Stimulated activated CD4-positive, alpha-beta T cell treated with anti-CD3 and anti-CD28 coated beads, Interleukin-2, amount 100 ng/mL, for 48 hours (primary cell): Measurements from ENCODE around the gene CIAPIN1.
"Not testable (repeated sequence)": the region's sequence is repeated elsewhere in the genome, so short reads cannot be mapped to it uniquely, and the experiment has no call there.

Experiments used
- DNase-seq, 2 donors: peaks; one replicate each; pipeline ENCODE4 v3.0.0-alpha.2; 2020

The CIAPIN1 gene

DNA sequence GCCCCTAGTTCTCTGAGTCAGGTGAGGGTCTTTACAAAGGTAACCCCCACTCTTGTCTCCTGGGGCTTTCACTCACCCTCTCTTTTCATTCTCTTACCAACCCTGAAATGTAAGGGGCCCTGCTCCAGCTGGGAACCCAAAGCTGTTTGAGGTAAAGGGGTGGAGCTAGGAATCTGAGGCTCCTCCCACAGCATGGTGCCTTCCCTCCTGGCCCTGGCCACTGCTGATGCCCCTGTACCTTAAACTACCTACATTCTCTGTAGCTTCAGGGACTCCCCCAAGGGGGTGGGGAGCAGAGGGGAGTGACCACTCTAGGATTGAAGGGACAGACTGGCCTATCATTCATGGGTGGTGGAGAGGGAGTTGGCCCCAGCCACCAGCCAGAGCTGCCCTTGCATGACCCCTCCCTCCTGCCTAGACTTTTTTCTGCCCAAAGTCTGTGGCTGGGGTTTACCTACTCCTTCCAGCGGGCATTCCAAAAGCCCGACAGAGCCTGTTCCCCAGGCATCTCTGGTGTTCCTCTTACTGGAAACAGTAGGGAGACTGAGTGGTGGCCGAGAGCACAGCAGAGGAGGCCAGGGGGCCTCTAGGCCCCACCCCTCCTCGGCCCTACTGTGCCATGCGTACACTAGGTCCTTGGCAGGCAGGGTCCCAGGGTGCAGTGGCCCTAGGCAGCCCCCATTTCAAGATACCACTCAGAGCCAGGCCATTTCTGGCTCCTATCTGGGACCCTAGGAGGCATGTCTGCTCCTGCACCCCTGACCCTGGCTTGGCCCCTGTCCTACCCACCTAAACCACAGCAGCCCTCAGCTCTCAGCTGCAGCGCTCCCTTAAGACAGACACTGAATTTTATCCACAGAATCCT, 29.6 kb upstream of the CIAPIN1 start:
- no peak for DNase-seq

DNA sequence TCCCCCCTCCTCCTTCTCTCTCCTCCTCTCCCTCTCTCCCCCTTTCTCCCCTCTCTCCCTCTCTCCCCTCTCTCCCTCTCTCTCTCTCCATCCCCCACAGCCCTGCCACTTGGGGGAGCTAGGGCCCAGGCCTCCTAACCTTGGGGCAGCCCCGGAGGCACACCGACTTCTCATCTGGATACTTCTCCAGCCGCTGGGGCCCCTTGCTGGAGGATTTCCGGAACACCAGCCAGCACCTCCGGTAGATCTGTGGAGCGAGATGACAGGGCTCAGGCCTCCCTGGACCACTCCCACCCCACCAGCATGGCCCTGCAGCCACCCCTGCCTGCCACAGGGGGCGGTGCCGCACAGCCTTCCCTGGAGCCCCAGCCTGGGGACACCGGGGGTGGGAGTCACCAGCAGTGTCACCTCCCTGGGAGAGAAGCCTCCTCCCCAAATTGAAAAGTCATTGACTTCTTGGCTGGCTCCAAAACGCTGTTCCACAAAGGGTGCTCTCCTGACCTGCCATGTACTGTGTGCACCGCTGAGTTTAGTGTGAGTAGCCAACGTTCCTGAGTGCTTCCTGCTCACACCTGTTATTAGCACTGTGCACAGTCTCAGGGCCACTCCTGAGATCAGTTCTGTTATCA, 28.6 kb upstream of the CIAPIN1 start:
- DNase-seq = peak; percentile 61 to 88

DNA sequence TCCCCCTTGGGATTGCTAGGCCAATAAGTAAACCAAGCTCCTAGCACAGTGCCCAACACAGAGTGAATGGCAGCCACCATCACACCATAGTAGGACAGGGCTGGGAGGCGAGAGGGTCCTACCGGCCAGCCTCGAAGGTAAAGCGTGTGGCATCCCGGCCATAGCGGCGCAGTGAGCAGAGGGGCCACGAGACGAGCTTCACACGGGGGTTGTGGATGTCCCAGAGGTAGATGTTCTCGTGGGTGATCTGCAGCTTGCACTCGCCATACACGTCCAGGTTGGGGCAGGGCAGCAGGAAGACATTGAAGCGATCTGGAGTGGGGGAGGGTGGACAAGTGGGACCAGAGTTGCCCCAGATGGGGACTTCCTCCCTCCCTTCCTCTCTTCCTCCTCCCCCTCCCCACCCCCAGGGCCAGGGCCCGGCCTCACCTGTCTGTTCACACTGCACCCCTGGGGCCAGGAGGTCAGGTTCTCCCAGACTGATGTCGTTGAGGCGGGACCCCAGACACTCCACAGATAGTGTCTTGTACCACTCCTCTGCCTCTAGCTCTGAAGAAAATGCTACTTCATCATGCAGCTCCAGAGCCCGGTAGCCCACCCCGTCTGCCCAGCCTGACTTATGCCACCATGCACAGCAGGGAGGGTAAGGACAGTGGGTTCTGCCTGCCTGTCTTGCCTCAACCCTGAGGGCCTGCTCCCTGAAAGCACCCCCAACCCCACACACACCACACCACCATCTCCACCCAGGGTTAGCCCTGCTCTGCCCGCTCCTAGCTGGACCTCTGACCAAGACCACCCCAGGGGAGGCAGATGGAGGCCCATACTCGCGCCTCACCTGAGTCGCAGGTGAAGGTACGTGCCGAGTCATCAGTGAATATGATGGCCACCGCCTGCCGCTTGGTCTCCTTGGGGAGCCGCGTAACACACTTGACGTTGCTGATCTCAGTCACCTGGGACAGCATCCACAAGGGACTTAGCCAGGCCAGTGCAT, 27.8 kb upstream of the CIAPIN1 start:
- DNase-seq = no peak

DNA sequence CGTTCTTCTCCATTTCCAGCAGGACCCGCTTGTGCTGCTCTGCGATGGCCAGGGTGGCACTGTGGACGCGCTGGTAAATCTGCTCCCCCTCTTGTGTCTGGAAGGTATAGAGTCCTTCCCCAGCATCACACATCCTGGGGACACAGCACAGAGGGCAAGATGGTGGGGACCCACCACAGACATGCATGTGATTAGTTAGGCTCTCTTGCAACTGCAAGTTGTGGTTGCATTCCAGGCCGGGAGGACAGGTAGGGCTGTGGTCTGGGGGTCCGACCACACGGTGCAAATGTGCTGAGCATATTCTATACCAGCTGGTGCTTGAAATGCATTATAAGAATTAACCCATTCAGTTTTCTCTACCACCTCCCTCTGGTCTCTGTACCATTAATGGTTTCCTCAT, 26.7 kb upstream of the CIAPIN1 start:
- DNase-seq = no peak

DNA sequence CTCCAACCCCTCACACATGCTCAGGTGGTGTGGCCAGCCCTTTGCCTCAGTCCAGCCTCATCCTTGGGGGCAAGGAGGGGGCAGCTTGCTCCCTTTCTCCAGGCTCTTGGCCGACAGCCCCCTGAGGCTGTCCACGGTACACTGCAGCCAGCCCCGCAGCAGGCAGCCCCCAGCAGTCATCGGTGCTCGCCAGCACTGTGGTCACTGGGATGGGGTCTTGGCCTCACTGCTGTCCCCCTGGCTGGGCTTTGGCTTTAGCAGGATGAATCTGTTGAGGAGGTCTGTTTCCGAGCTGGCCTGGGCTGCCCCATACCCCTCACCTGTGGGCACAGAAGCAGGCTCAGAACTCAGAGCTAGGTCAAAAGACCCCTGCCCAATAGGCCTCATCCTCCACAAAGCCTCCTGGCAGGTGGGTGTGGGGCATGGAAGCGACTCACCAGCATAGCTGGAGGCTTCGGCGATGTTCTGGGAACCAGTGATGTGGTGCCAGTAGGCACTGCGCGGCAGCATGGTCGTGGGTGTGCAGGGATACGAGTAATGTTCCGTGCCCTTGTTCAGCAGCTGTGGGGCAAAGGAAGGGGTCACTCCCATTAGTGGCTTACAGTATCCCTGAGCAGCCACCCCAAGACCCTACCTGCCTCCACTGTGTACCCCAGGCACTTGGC, 26.1 kb upstream of the CIAPIN1 start:
- DNase-seq = no peak

DNA sequence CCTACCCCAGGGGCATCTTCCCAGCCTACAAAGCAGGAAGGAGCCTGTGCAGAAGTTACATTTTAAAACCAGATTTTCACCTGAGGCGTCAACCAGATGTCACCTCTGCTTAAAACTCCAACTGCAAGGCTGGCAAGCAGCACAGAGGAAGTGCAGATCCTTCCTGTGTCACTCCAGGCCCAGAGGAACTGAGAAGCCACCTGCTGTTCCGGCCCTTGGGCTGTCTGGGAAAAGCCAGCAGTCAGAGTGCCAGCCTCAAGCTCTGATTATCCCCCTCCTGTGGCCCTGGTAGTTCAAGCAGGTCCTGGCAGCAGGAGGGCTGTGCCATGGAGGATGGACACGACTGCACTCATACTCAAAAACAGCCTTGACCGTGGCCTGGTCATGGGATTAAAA, 25.5 kb upstream of the CIAPIN1 start:
- no peak for DNase-seq

DNA sequence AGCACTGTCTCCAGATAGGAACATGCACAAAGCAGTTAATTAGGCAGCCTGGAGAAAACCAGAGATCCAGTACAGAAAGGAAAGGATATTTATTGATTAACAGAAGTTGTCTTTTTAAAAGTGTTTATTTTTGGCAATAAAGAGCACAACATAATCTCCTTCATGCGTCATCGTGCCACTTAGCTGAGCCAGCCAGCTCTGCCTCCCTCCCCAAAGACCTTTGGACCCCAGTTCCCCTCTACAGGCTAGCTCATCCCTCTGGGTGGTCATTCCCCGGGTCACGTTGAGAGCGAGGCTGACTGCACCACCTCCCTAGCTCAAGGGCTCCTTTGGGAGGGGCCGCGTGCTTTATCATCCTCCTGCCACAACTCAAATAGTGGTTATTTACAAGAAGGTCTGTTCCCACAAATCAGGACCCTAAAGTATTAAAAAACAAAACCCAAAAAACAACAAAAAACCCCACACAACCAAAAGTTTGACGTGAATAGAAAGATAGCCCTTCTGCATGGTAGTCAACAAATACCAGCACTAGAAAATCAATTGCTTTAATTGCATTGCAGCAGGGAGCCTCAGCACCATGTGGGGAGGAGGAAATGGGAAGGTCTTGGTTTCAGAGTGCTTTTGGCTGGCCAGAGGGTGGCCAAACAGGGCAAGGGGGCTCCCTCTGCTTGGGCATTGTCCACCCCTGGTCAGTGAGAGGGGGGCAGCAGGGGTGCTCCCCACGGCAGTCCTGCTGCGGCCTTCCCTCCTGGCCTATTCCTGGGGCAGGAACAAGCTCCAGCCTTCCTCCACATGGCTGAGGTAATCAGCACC, 24.9 kb upstream of the CIAPIN1 start:
- DNase-seq = no peak

DNA sequence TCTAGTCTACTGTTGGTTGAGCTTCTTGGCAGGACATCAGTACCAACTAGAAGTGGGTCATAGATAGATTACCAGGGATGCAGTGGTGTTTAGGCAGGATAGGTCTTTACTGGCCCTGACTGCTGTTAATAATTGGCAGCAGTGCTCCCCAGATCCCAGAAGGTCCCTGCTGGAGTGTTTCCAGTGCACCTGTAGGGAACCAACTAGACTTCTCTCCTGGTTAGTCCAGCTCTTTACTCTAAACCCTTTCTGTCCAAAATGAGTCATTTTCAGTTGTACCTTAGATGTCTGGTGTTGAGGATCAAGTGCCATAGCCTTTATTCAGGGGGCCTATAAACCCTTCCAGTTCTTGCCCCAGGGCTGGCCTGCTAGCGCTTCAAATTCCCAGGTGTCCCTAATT, 24.0 kb upstream of the CIAPIN1 start:
- no peak for DNase-seq

DNA sequence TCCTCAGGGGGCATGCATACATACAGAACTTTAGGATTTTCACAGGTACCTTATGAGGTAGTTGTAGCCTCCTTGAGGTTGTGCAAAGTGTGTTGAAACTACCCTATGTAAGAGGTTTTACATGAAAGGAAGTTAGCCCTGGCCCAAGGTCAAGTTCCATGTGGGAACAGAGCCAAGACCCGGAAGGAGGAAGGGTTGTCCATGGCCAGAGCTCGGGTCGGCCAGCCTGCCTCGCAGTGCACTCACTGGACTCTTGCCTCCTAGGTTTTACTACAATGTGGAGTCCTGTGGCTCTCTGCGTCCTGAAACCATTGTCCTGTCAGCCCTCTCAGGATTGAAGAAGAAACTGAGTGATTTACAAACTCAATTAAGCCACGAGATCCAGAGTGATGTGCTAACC, 23.5 kb upstream of the CIAPIN1 start:
- DNase-seq = no peak

DNA sequence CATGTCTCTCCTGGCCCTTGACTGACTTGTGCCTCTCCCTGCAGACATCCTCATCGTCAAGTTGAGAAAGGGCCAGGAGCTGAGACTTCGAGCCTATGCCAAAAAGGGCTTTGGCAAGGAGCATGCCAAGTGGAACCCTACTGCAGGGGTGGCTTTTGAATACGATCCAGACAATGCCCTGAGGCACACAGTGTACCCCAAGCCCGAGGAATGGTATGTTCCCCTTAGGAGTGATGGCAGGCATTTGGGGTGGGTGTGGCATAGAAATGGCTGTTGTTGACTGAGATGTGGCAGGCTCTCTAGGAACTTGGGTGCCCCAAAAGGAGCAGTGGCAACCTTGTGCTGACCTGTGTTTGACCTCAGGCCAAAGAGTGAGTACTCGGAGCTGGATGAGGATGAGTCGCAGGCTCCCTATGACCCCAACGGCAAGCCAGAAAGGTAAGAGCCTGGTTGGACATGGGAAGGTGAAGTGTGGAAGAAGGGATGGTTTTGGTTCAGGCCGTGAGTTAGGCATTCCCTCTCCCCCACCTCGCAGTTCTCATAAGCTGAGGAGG, 22.8 kb upstream of the CIAPIN1 start:
- DNase-seq = no peak

DNA sequence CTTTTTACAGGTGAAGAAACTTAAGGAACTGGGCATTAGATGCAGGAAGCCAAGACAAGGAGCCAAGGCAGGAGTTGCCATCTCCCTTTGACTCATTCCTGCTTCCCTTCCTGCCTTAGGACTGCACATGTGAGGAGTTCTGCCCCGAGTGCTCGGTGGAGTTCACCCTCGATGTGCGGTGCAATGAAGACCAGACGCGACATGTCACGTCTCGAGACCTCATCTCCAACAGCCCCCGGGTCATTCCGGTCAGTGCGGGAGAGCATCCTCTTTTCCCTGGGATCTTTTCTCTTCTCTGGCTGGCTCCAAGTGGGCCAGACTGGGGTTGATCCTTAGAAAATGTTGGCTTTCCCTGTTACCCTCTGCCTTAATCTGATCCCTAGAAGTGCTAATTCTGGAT, 21.9 kb upstream of the CIAPIN1 start:
- no peak for DNase-seq

DNA sequence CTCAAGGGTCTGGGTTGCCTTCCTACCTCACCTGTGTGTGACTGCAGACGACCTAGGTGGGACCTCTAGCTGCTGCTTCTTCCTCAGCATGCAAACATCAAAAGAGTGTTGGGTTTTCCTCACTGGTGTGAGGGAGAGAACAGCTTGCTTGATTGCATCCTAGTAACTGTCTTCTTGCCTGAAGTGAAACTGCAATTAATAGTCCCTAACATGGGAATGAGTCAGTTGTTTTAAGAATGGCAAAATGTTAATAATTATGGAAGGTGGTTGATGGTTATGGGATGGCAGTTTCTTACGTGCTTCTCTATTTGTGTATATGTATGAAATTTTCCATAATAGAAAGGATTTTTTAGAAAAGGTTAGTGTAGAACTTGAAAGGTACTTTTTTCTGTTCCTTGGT, 21.2 kb upstream of the CIAPIN1 start:
- no peak for DNase-seq

DNA sequence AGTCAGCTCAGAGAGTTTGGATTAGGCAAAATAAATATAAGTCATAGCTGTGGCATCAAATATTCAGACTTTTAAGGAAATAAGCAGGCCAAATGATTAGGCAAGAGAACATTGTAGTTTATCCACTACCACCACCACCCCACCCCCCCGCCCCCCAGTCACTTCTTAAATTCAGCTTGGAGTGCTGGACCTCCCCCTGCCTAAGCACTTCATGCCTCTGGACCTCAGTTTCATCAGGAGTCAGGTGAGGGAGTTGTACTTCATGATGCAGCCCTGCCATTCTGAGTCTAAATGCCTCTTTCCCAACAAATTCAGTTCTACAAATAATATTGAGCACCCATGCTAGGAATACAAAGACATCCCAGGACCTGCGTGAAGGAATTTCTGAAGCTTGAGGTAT, 17.3 kb upstream of the CIAPIN1 start:
- no peak for DNase-seq

DNA sequence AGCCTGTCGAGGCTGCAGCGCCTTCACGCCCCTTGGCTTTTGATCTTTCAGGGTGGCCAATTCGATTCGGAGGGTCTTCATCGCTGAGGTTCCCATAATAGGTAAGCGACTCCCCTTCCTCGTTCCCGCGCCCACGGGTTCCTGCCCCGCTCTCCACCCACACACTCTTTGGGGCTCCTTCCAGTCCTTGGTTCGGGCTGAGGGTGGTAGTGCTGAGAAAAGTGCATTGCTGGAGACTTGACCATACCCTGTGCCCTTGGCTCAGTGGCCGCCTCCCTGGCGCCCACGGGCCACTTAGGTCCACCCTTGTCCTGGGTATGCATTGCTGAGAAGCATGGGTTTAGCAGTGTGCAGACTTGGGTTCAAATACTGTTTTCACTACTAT, 15.8 kb upstream of the CIAPIN1 start:
- no peak for DNase-seq

DNA sequence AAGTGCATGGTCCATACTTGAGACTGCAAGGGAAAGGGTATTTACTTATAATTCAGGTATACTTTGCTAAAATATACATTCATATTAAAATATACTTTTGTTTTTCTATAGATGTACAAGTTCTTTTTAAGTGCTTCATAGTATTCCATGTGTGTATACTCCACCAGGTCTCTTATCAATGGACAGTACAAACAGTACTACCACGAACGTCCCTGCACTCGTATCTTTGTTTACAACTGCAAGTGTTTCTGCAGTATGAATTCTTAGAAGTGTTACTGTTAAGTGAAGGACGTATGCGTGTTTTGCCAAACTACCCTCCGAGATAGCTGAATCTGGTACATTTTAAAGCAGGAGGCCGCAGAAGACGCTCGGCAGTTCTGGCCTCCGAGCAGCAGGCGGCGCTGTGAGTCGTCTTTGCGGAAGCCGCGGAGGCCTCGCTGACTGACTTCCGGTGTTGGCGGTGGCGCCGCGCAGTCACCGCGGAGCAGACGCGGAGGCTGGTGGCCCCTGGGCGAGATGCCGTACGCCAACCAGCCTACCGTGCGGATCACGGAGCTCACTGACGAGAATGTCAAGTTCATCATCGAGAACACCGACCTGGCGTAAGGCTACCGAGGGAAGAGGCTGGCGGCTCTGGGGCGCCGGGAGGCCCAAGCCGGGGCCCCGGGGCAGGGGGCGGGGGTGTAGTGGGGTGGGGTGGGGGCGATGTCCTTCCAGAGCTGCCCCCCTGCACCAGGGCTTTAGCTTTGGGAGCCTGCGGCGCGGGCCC, 15.2 kb upstream of the CIAPIN1 start, which contains the start of gene POLR2C:
POLR2C (plus strand) TSS at position 471 of the 769 bp plus-strand sequence; CDS start at position 517, 46 bp downstream.
- DNase-seq = peak; percentile 94 to 95

DNA sequence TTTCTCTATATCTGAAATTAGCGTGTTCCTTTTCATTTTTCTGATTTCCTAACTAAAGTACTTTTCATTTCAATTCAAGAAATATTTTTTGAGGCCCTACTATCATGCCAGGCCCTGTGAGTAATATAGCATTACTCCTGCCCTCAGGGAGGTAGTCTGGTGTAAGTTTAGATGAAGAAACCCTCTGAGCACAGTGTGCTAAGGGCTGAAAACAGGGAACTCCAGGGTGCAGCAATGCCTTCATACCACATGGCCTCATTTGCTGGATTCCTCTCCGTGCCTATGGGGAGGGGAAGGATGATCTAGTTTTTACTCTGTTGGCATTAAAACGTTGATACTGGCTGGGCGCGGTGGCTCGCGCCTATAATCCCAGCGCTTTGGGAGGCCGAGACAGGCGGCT, 4.8 kb upstream of the CIAPIN1 start:
- no peak for DNase-seq

DNA sequence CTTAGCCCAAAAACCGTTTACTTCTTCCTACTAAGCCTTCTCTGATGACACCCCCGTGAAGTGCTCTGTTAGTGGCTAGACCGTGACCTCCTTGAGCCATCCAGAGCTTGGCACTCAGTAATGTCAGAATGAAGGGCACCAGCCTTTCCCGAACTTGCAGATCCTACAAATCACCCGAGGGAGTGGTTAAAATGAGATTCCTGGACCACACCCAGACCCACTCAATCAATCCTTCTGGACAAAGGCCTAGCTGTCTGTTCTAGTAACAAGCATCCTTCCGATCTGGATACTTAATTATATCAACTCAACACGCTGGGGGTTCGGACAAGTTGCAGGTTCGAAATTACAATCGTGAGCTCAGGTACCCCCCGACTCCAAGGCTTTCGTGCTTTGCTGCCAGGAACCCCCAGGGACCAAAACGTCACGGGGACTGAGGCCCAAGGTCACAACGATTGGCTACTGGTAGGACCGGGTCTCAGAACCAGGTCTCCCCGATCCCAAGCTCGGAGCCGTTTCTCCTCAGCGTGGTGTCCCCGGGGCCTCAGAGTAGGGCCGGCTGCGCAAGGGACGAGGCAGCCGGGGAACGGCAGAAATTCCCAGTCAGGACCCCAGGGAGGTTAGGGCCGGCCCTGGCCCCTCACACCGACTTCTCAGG, 527 bp downstream of the CIAPIN1 start:
- DNase-seq = peak; percentile 10 to 14

DNA sequence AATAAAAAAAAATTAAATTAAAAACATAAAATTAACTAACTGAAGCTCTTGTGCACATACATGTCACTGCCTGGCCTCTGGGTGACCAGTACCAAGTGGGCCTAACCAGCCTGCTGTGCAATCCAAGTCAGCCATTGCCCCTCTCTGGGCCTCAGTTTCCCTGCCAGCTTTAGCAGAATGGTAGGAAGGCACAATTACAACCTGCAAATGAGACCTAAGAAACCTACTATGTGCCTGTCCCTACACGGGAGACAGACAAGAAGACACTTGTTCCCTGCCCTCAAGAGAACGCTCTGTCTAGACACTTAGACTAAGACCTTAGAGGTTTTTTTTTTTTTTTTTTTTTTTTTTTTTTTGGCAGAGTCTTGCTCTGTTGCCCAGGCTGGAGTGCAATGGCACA, 1.7 kb downstream of the CIAPIN1 start:
- no peak for DNase-seq

DNA sequence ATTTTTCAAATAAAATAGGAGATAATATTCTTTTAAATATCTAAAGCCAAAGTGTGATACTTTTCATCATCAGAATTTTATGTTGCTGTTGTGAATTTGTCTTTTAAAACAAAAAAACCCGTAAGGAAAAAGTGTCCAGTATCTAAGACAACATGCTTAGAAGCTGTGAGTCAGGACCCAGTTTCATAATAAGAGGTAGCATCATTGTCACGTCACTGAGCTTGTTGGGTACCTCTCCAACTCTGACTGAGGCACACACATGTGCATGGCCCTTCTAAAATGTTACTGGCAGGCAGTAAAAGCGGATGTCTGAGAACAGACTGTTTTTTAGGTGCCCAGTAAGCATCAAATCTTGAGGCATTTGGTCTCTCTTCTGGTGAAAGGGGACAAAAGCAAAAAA, 2.5 kb downstream of the CIAPIN1 start:
- DNase-seq = no peak

DNA sequence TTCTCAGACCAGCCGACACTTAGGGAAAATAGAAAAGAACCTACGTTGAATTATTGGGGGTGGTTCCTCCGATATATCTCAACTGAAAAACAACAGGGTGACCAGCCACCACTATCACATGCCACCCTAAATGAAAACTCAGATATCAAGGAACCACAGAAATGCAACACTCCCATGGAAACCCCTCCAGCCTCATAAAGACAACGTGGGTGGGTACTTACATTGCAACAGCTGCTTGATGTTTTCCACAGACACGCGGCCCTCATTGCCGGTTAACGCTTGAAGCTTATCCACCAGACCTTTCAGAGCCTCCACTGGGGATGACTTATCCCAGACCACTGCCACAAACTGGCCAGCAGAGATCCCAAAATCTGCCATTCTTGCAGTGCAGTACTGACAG, 6.6 kb downstream of the CIAPIN1 start:
- not testable (repeated sequence) for DNase-seq
